Suprapubic skin (tissue), 3 donors: ENCODE results near the gene HELZ.

ENCODE experiments used
- CTCF ChIP-seq, 2 donors: fragments of 200-600 bp in 1 of 2; fragments of 450-650 bp in 1 of 2; sonication (generic) in 1 of 2; IDR thresholded peaks; one replicate each; pipeline ENCODE4 v1.5.1; 2016 to 2019; ENCODE audit warnings: antibody characterized with exemption in 2 of 2, mild to moderate bottlenecking in 1 of 2, moderate library complexity in 1 of 2
- EP300 ChIP-seq: sonication (generic); formaldehyde crosslinking; IDR thresholded peaks from one replicate; pipeline ENCODE4 v1.6.1; 2017; ENCODE audit warnings: antibody characterized with exemption

- TF ChIP-seq CTCF (IDR thresholded peaks at IDR 0.05) (no peak), EP300 (no peak)
These were observed 214.4 kb downstream of the HELZ start for GRCh38 chr17:67030641-67031040.
